Measurements from ENCODE around the gene PHF13.
"Not testable (repeated sequence)": the region's sequence is repeated elsewhere in the genome, so short reads cannot be mapped to it uniquely, and the experiment has no call there.

The PHF13 gene

GRCh38 chr1:6646499-6647148 is 33.1 kb downstream of the PHF13 start:
- DNase-seq (ENCODE audit: low read depth, low spot score): peak; percentile 15
- H3K4me3 ChIP-seq (ENCODE audit: low read length): no peak overlapping the region

- no peak overlapping the region for H3K4me3 ChIP-seq (ENCODE audit: low read length)
- no peak for DNase-seq (ENCODE audit: low read depth, low spot score)
These were observed 35.0 kb downstream of the PHF13 start for GRCh38 chr1:6648556-6648955.

- DNase-seq (ENCODE audit: low read depth, low spot score): no peak
These were observed 38.4 kb downstream of the PHF13 start for GRCh38 chr1:6651909-6652308.

DNA sequence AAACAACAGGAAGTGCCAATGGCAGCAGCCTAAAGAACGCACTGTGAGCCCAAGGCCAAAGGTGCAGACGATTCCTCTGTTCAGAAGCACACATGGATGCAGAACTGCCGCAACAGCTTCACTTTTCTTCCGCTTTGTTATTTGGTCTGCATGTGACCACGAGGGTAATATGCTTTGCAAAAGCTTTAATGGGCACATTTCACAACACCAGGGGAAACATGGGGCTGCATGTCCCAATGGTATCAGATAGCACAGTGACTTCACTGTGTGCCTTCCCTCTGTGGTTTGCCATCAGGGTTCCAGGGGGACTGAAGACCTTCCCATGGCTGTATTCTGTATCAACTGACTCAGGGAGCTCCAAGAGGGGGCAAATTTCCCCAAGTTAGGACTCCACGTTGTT is 39.5 kb downstream of the PHF13 start:
- DNase-seq (ENCODE audit: low read depth, low spot score): no peak
- H3K4me3 ChIP-seq (ENCODE audit: low read length): no peak overlapping the region

More at GRCh38 chr1:6651909-6652308, 38.4 kb downstream of the PHF13 start:
- no peak overlapping the region for H3K4me3 ChIP-seq (ENCODE audit: low read length)

GRCh38 chr1:6653436-6654290 is 40.1 kb downstream of the PHF13 start:
- no peak for DNase-seq (ENCODE audit: low read depth, low spot score)
- H3K4me3 ChIP-seq (ENCODE audit: low read length): no peak overlapping the region

DNA sequence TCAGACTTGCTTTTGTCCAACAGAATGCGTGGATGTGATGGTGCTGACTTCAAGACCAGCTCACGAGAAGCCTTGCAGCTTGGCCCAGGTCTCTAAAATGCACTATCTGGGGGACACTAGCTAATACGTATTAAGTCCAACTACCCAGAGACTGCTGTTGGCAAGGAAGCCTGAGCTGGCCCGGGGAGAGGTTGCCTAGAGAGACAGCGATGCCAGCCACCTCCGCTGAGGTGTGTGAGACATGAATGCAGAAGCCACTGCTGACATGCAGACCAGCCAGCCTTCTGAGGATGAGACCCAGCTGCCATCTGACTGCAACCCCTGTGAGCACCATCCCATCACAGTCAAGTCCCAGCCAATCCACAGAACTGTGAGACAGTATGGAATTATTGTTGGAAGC is 43.6 kb downstream of the PHF13 start:
- H3K4me3 ChIP-seq (ENCODE audit: low read length): no peak overlapping the region
- DNase-seq (ENCODE audit: low read depth, low spot score): no peak

- DNase-seq (ENCODE audit: low read depth, low spot score): no peak
- H3K4me3 ChIP-seq (ENCODE audit: low read length): no peak overlapping the region
These were observed 45.0 kb downstream of the PHF13 start for GRCh38 chr1:6658359-6659060.

GRCh38 chr1:6660415-6661049 is 47.0 kb downstream of the PHF13 start:
- no peak overlapping the region for H3K4me3 ChIP-seq (ENCODE audit: low read length)
- no peak for DNase-seq (ENCODE audit: low read depth, low spot score)

GRCh38 chr1:6662468-6662867 is 48.9 kb downstream of the PHF13 start:
- not testable (repeated sequence) for DNase-seq (ENCODE audit: low read depth, low spot score); H3K4me3 ChIP-seq (ENCODE audit: low read length)

DNA sequence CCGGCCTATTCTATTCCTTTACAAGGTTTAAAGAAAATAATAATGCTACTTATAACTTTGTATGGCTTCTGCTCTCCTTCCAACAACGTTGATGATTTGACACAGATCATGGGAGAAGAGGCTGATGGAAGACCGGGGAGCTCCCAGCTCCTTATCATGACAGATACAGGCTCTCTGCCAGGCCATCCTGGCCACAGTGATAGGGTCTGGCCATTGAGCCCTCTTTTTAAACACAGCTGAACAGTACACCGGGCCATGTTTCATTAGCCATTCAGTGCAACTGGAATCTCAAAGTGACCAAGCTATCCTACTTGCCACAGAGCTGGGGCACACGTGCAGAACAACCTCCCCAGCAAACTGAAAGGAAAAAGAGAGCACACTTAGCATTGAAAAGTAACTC is 53.2 kb downstream of the PHF13 start:
- H3K4me3 ChIP-seq (ENCODE audit: low read length): no peak overlapping the region
- no peak for DNase-seq (ENCODE audit: low read depth, low spot score)

GRCh38 chr1:6667139-6667538 is 53.6 kb downstream of the PHF13 start:
- no peak for DNase-seq (ENCODE audit: low read depth, low spot score)
- H3K4me3 ChIP-seq (ENCODE audit: low read length): no peak overlapping the region

GRCh38 chr1:6668503-6668902 is 55.0 kb downstream of the PHF13 start:
- no peak for DNase-seq (ENCODE audit: low read depth, low spot score)
- no peak overlapping the region for H3K4me3 ChIP-seq (ENCODE audit: low read length)

DNA sequence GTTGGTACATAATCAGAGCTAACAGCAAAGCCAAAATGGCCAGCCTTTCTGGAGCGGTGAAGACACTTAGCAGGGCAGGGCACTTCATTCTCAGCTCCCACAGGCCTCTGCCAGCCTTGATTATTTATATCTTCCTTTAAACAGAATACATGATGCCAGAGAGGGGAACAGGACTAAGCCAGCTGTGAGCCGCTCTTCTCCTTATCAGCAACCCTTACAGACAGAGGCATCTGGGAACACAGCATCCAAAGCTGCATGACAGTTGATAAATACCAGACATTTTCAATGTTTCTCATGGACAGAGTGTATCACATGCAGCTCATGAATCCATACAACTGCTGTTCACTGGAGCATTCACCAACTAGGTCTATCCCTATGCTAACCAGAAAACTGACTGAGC is 59.0 kb downstream of the PHF13 start:
- no peak overlapping the region for H3K4me3 ChIP-seq (ENCODE audit: low read length)

More for the DNA sequence above, 59.0 kb downstream of the PHF13 start:
- DNase-seq (ENCODE audit: low read depth, low spot score): no peak

All from Jurkat, Clone E6-1 (cell line).